Body of pancreas (tissue), 4 donors: Measurements from ENCODE around the gene CTXN1.
A peak's percentile ranks its signal among the peaks of the same experiment; 100 is the strongest.

Experiments used
- CTCF ChIP-seq, 7 experiments: fragments of 450-650 bp in 4 of 7; fragments of 200-600 bp in 3 of 7; sonication (generic) in 3 of 7; IDR thresholded peaks; one replicate each; pipeline ENCODE4 v1.5.1; 2016 to 2019; ENCODE audit warnings: antibody characterized with exemption in 7 of 7
- POLR2A ChIP-seq, 3 donors: fragments of 450-650 bp; IDR thresholded peaks; one replicate each; pipeline ENCODE4 v1.6.1; 2016; ENCODE audit warnings: antibody characterized with exemption in 3 of 3, mild to moderate bottlenecking in 2 of 3

GRCh38 chr19:7919610-7920518 is 6.1 kb downstream of the CTXN1 start, which contains the start of gene SNAPC2:
- peak in 1 of 7 experiments; percentile 20 for TF ChIP-seq CTCF (IDR thresholded peaks at IDR 0.05)
- peak in 2 of 3 donors; percentile 39 to 46 for TF ChIP-seq POLR2A (IDR thresholded peaks at IDR 0.05)
